Measurements from ENCODE around the gene GCAT. TPM values are rescaled to one million over a fixed set of nuclear protein-coding genes. Genes with fewer than 3 reads are reported as not detected.
A peak's percentile ranks its signal among the peaks of the same experiment; 100 is the strongest.

Gene GCAT
- total RNA-seq, 4 donors from 2014 or later: 30.4 to 59.1 (median 38.2) TPM

- DNase-seq: no peak
- WGBS, 2 donors: 91 to 95% methylated on average over 3 of the region's 3 CpGs
- Histone ChIP-seq H3K9me3 (no peaks in the 10 kb centered on the region), H3K4me3 (replicated peaks in 1 of 3) (no peak overlapping the region), H3K4me1 (no peaks in the 10 kb centered on the region), H3K36me3 (peaks cover 40 to 59% of the 10 kb centered on the region in 2 donors), H3K27me3 (no peaks in the 10 kb centered on the region), H3K27ac (no peak overlapping the region)
- intact Hi-C loops (cut with DNase I): no loop called here
- TF ChIP-seq CTCF (IDR thresholded peaks at IDR 0.05) (peak in 1 of 6 experiments; percentile 10), POLR2A (IDR thresholded peaks at IDR 0.05) (no peak)
Measured at GRCh38 chr22:37768273-37768672, 39.5 kb upstream of the GCAT start.

DNA sequence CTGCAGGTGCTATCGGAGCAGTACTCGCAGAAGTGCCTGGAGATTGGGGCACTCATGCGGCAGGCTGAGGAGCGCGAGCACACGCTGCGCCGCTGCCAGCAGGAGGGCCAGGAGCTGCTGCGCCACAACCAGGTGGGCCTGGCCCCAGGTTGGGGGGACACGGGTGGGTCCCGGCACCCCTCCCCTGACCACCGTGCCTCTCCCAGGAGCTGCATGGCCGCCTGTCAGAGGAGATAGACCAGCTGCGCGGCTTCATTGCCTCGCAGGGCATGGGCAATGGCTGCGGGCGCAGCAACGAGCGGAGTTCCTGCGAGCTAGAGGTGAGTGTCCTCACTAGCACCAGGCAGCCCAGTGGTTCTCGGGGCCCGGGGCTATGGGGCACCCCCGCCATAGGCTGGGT, 38.7 kb upstream of the GCAT start:
- peaks cover 40 to 57% of the 10 kb centered on the region in 2 donors for H3K36me3 ChIP-seq
- intact Hi-C loops (cut with DNase I): no loop called here
- DNase-seq: no peak
- no peak overlapping the region for H3K27ac ChIP-seq
- no peaks in the 10 kb centered on the region for H3K9me3 ChIP-seq
- H3K4me1 ChIP-seq: no peaks in the 10 kb centered on the region
- WGBS, 2 donors: 97% methylated on average over 18 of the region's 24 CpGs; no CpG with 5 or more reads in 1 of the 2 donors
- TF ChIP-seq CTCF (IDR thresholded peaks at IDR 0.05): no peak
- no peak for TF ChIP-seq POLR2A (IDR thresholded peaks at IDR 0.05)
- H3K27me3 ChIP-seq: no peaks in the 10 kb centered on the region
- no peak overlapping the region for H3K4me3 ChIP-seq (replicated peaks in 1 of 3)

- H3K4me1 ChIP-seq: peaks cover under 1 to 1% of the 10 kb centered on the region in 2 donors
- DNase-seq: no peak
- intact Hi-C loops (cut with DNase I): no loop called here
- no peak overlapping the region for H3K4me3 ChIP-seq (replicated peaks in 1 of 3)
- no peaks in the 10 kb centered on the region for H3K27me3 ChIP-seq
- WGBS, 2 donors: 52 to 61% methylated on average over 3 to 4 of the region's 4 CpGs
- H3K9me3 ChIP-seq: no peaks in the 10 kb centered on the region
- H3K36me3 ChIP-seq: peaks cover 40 to 50% of the 10 kb centered on the region in 2 donors
- no peak overlapping the region for H3K27ac ChIP-seq
- TF ChIP-seq CTCF (IDR thresholded peaks at IDR 0.05): no peak
- no peak for TF ChIP-seq POLR2A (IDR thresholded peaks at IDR 0.05)
Measured at GRCh38 chr22:37771081-37771480, 36.7 kb upstream of the GCAT start.

- H3K36me3 ChIP-seq: peaks cover 40 to 49% of the 10 kb centered on the region in 2 donors
- H3K27ac ChIP-seq: no peak overlapping the region
- no peak for TF ChIP-seq POLR2A (IDR thresholded peaks at IDR 0.05)
- no peak for TF ChIP-seq CTCF (IDR thresholded peaks at IDR 0.05)
- WGBS, 2 donors: 91 to 94% methylated on average over 15 to 16 of the region's 17 CpGs
- H3K4me3 ChIP-seq (replicated peaks in 1 of 3): no peak overlapping the region
- no peaks in the 10 kb centered on the region for H3K27me3 ChIP-seq
- peaks cover 9% of the 10 kb centered on the region in 2 donors for H3K4me1 ChIP-seq
- H3K9me3 ChIP-seq: no peaks in the 10 kb centered on the region
- intact Hi-C loops (cut with DNase I): no loop called here
- DNase-seq: no peak
Measured at GRCh38 chr22:37771702-37772427, 35.9 kb upstream of the GCAT start.

DNA sequence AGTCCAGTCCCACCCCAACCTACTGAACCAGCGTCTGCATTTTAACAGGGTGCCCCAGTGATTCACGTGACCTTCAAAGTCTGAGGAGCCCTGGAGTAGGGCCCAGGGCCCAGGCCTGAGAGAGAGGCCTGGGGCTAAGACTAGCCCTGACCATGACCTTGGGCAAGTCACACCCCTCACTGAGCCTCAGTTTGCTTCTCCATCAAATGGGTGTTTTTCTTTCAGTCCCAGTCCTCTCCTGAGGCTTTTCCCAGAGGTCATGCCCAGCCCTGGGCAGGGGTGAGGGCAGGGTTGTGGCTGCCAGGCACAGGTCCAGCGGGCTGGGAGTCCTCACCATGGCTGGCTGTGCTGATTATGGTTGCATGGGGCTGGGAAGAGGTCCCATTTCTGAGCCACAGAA, 33.0 kb upstream of the GCAT start:
- Histone ChIP-seq H3K36me3 (peaks cover 20 to 28% of the 10 kb centered on the region in 2 donors), H3K9me3 (no peaks in the 10 kb centered on the region), H3K27ac (peak overlapping the region in 1 of 3 donors; percentile 44), H3K4me1 (peaks cover 19% of the 10 kb centered on the region in 2 donors), H3K4me3 (replicated peaks in 1 of 3) (no peak overlapping the region), H3K27me3 (no peaks in the 10 kb centered on the region)
- 83 to 95% methylated on average over 2 to 3 of the region's 3 CpGs for whole genome bisulfite sequencing, 2 donors
- intact Hi-C loops (cut with DNase I): no loop called here
- DNase-seq: no peak
- TF ChIP-seq POLR2A (IDR thresholded peaks at IDR 0.05) (no peak), CTCF (IDR thresholded peaks at IDR 0.05) (no peak)

Data from thyroid gland (tissue), 4 donors.